HCT116 (cell line): ENCODE data around the gene MAP2K2. TPM values are rescaled to one million over a fixed set of nuclear protein-coding genes. Genes with fewer than 3 reads are reported as not detected.

ENCODE experiments used
- ATAC-seq: fragments of 200-7000 bp; cut with Tn5 transposase; 2 replicates; pipeline ENCODE4 v1.9.1; 2020; ENCODE audit warnings: mild to moderate bottlenecking, moderate library complexity
- BruUV-seq: library from RNA; stranded (reverse); fragments of 400-500 nt; replicated peaks from 2 replicates; lab custom pipeline; 2021; lab: Mats Ljungman, UMichigan
- CTCF ChIA-PET: fragments of 300-600 bp; sonication (Branson Sonifier 250); formaldehyde crosslinking; loops from one replicate; lab custom pipeline; 2021; ENCODE audit warnings: antibody characterized with exemption; lab: Charles Lee
- POLR2A ChIA-PET: fragments of 300-600, 350-600 bp; sonication (Branson Sonifier 250); formaldehyde crosslinking; loops from one replicate; lab custom pipeline; 2021; ENCODE audit warnings: antibody characterized with exemption; lab: Charles Lee
- RAD21 ChIA-PET, 2 experiments: fragments of 300-600 bp; sonication (Branson Sonifier 250); formaldehyde crosslinking; loops; one replicate each; lab custom pipeline; 2023; ENCODE audit warnings: low total read pairs in 2 of 2; ENCODE audit not compliant: uncharacterized antibody in 2 of 2, unreplicated experiment in 2 of 2, low non-redundant PET in 1 of 2; lab: Charles Lee
- DNase-seq: peaks from one replicate; pipeline ENCODE4 v3.0.0-alpha.2; 2010; ENCODE audit warnings: low read depth, low spot score
- H2AFZ ChIP-seq: fragments of 200-600 bp; shearing (Covaris generic), sonication (generic); 2 replicates; pipeline ENCODE4 v1.6.1; 2017; ENCODE audit warnings: low read depth, mixed run types, mixed read lengths, antibody characterized with exemption, low read length; ENCODE audit not compliant: poor library complexity, severe bottlenecking
- H3K27ac ChIP-seq: 2 replicates; pipeline ENCODE4 v1.5.1; 2012; ENCODE audit warnings: low read depth, low read length
- H3K27me3 ChIP-seq: fragments of 200-600 bp; sonication (generic); 2 replicates; pipeline ENCODE4 v1.6.1; 2016; ENCODE audit warnings: mixed run types, low read length, mixed read lengths; ENCODE audit not compliant: insufficient read depth
- H3K36me3 ChIP-seq, 2 experiments: fragments of 200-500 bp in 1 of 2; fragments of 200-600 bp in 1 of 2; sonication (Bioruptor generic) in 1 of 2; sonication (generic) in 1 of 2; 2 replicates each; pipeline versions ENCODE4 v1.5.1 to v1.6.1; 2014 to 2016; ENCODE audit warnings: low read length in 2 of 2, inconsistent platforms in 1 of 2, mixed read lengths in 1 of 2, mixed run types in 1 of 2; ENCODE audit not compliant: insufficient read depth in 2 of 2, control insufficient read depth in 1 of 2
- H3K4me1 ChIP-seq, 2 experiments: fragments of 200-600 bp in 1 of 2; sonication (generic) in 1 of 2; 2 replicates each; pipeline versions ENCODE4 v1.5.1 to v1.6.1; 2012 to 2017; ENCODE audit warnings: low read length in 2 of 2, inconsistent platforms in 1 of 2, mild to moderate bottlenecking in 1 of 2, mixed read lengths in 1 of 2, mixed run types in 1 of 2, moderate library complexity in 1 of 2; ENCODE audit not compliant: insufficient read depth in 2 of 2, control insufficient read depth in 1 of 2
- H3K4me2 ChIP-seq: fragments of 200-600 bp; sonication (generic); 2 replicates; pipeline ENCODE4 v1.6.1; 2017; ENCODE audit warnings: mixed run types, low read length, mixed read lengths
- H3K4me3 ChIP-seq, 2 experiments: fragments of 200-600 bp in 1 of 2; sonication (generic) in 1 of 2; replicated peaks in 1 of 2; 2 replicates each; pipeline ENCODE4 v1.5.1; 2011 to 2016; ENCODE audit warnings: low read length in 2 of 2, control low read depth in 1 of 2, low read depth in 1 of 2, mild to moderate bottlenecking in 1 of 2, mixed read lengths in 1 of 2, mixed run types in 1 of 2
- H3K79me2 ChIP-seq: fragments of 200-600 bp; sonication (generic); 2 replicates; pipeline ENCODE4 v1.6.1; 2017; ENCODE audit warnings: mild to moderate bottlenecking, mixed run types, low read length, moderate library complexity, mixed read lengths; ENCODE audit not compliant: insufficient read depth
- H3K9ac ChIP-seq: fragments of 200-600 bp; sonication (generic); 2 replicates; pipeline ENCODE4 v1.6.1; 2016; ENCODE audit warnings: low read length, mixed read lengths
- H3K9me2 ChIP-seq: fragments of 200-600 bp; sonication (generic), shearing (Covaris generic); 2 replicates; pipeline ENCODE4 v1.6.1; 2017; ENCODE audit warnings: mixed run types, mild to moderate bottlenecking, moderate library complexity; ENCODE audit not compliant: insufficient read depth
- H3K9me3 ChIP-seq, 2 experiments: fragments of 200-500 bp in 1 of 2; fragments of 200-600 bp in 1 of 2; sonication (Bioruptor generic) in 1 of 2; sonication (generic) in 1 of 2; 2 replicates each; pipeline ENCODE4 v1.6.1; 2014 to 2017; ENCODE audit warnings: low read length in 2 of 2, mixed read lengths in 2 of 2, inconsistent platforms in 1 of 2, low read depth in 1 of 2, mild to moderate bottlenecking in 1 of 2, mixed run types in 1 of 2, moderate library complexity in 1 of 2; ENCODE audit not compliant: control insufficient read depth in 1 of 2, insufficient read depth in 1 of 2
- H4K20me1 ChIP-seq: fragments of 200-600 bp; sonication (generic), shearing (Covaris generic); 2 replicates; pipeline ENCODE4 v1.6.1; 2017; ENCODE audit warnings: mixed run types, mild to moderate bottlenecking, moderate library complexity; ENCODE audit not compliant: insufficient read depth
- CBX3 ChIP-seq: IDR thresholded peaks from 2 replicates; pipeline ENCODE4 v1.6.1; 2012; ENCODE audit warnings: low read depth
- EGR1 ChIP-seq: IDR thresholded peaks from 2 replicates; pipeline ENCODE4 v1.6.1; 2012; ENCODE audit warnings: low read depth
- ELF1 ChIP-seq: IDR thresholded peaks from 2 replicates; pipeline ENCODE4 v1.6.1; 2012; ENCODE audit warnings: low read depth, borderline replicate concordance
- EZH2phosphoT487 ChIP-seq: fragments of 200-600 bp; IDR thresholded peaks from 2 replicates; pipeline ENCODE4 v1.6.1; 2018; ENCODE audit warnings: antibody characterized with exemption, borderline replicate concordance
- POLR2A ChIP-seq: IDR thresholded peaks from 2 replicates; pipeline ENCODE4 v1.7.0; 2011; ENCODE audit warnings: borderline replicate concordance; ENCODE audit not compliant: insufficient read depth, insufficient read length; ENCODE audit errors: extremely low read depth
- POLR2AphosphoS5 ChIP-seq: IDR thresholded peaks from 2 replicates; pipeline ENCODE4 v1.6.1; 2011; ENCODE audit warnings: mild to moderate bottlenecking, low read depth, low read length, moderate library complexity
- RAD21 ChIP-seq: IDR thresholded peaks from 2 replicates; pipeline ENCODE4 v1.6.1; 2012; ENCODE audit warnings: low read depth, mild to moderate bottlenecking
- SIN3A ChIP-seq: IDR thresholded peaks from 2 replicates; pipeline ENCODE4 v1.6.1; 2012; ENCODE audit warnings: low read depth
- SP1 ChIP-seq: IDR thresholded peaks from 2 replicates; pipeline ENCODE4 v1.6.1; 2012; ENCODE audit warnings: low read depth
- SRF ChIP-seq: IDR thresholded peaks from 2 replicates; pipeline ENCODE4 v1.6.1; 2012; ENCODE audit warnings: low read depth
- TCF7L2 ChIP-seq: IDR thresholded peaks from 2 replicates; pipeline ENCODE4 v1.7.0; 2011; ENCODE audit warnings: borderline replicate concordance, inconsistent platforms; ENCODE audit not compliant: insufficient read depth, insufficient read length; ENCODE audit errors: extremely low read depth
- ZBTB33 ChIP-seq: IDR thresholded peaks from 2 replicates; pipeline ENCODE4 v1.6.1; 2011; ENCODE audit warnings: mild to moderate bottlenecking, low read length, moderate library complexity; ENCODE audit not compliant: insufficient replicate concordance; ENCODE audit errors: extremely low read depth
- ZFX ChIP-seq: fragments of 450-650 bp; IDR thresholded peaks from 2 replicates; pipeline ENCODE4 v1.6.1; 2017
- ZNF274 ChIP-seq: fragments of 200-500 bp; sonication (Bioruptor generic); IDR thresholded peaks from 2 replicates; pipeline ENCODE4 v1.6.1; 2014; ENCODE audit warnings: mild to moderate bottlenecking, low read depth, low read length, inconsistent platforms
- intact Hi-C: fragments of 100-400 bp; cut with micrococcal nuclease; formaldehyde crosslinking; loops from 2 replicates; pipeline ENCODE4 v1.10.0; 2022
- total RNA-seq: library from RNA; stranded (reverse); gene quantifications from one replicate; pipeline ENCODE4 v1.2.1, GENCODE V29; 2021; ENCODE audit not compliant: unreplicated experiment
- TF ChIP-seq, protein P1 (sequence below), 3 experiments: fragments of 200-600 bp in 1 of 3; sonication (generic) in 1 of 3; IDR thresholded peaks in 2 of 3; conservative IDR thresholded peaks in 1 of 3; 2 replicates each; pipeline ENCODE4 v1.5.1; 2012 to 2017; ENCODE audit warnings: low read depth in 2 of 3, low read length in 2 of 3, antibody characterized with exemption in 1 of 3, borderline replicate concordance in 1 of 3, control low read depth in 1 of 3, mild to moderate bottlenecking in 1 of 3, mixed read lengths in 1 of 3, mixed run types in 1 of 3, moderate library complexity in 1 of 3; ENCODE audit not compliant: insufficient read depth in 1 of 3
- TF ChIP-seq, protein P2 (sequence below): IDR thresholded peaks from 2 replicates; pipeline ENCODE4 v1.6.1; 2012; ENCODE audit warnings: low read depth
- TF ChIP-seq, protein P3 (sequence below): IDR thresholded peaks from 2 replicates; pipeline ENCODE4 v1.6.1; 2012

The MAP2K2 gene
- total RNA-seq, 1 experiment from 2014 or later: 186 TPM

DNA sequence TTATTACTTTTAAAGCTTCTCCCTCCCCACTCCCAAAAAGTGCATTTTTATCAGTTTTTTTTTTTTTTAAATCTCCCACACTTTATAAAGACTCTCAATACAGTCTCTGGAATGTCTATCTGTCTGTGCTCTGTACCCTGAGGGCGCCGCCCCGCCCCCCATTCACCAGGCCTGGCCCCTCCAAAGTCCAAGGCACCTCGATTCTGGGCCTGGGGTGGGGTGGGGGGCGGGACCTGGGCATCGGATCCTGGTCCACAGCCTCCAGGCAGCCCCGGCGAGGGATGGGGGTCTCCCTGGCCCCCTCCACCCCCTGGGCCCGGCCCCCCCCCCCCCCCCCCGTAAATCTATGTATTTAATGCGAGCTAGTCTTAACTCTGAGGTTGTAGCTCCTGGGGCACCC lies 80.5 kb downstream of the MAP2K2 start:
- Histone ChIP-seq H3K9me3 (no peaks in the 10 kb centered on the region), H2AFZ (no peak overlapping the region), H3K4me2 (no peak overlapping the region), H3K36me3 (peaks cover 4 to 29% of the 10 kb centered on the region in 2 experiments; a peak in 3 of 4 replicates), H4K20me1 (no peaks in the 10 kb centered on the region), H3K9ac (no peak overlapping the region), H3K4me1 (no peaks in the 10 kb centered on the region), H3K4me3 (no peak overlapping the region), H3K9me2 (no peaks in the 10 kb centered on the region), H3K79me2 (peaks cover 45% of the 10 kb centered on the region), H3K27me3 (no peaks in the 10 kb centered on the region), H3K27ac (no peak overlapping the region)
- ATAC-seq: no peak
- RAD21 ChIA-PET: no interaction called here
- no TSS peak for BruUV-seq
- CTCF ChIA-PET: no interaction called here
- no peak for DNase-seq
- no peak for TF ChIP-seq SP1
- TF ChIP-seq SIN3A: no peak
- TF ChIP-seq POLR2AphosphoS5: no peak
- TF ChIP-seq SRF: no peak
- no peak for TF ChIP-seq POLR2A
- TF ChIP-seq TCF7L2: no peak
- TF ChIP-seq EZH2phosphoT487: no peak
- TF ChIP-seq, protein P1, sequence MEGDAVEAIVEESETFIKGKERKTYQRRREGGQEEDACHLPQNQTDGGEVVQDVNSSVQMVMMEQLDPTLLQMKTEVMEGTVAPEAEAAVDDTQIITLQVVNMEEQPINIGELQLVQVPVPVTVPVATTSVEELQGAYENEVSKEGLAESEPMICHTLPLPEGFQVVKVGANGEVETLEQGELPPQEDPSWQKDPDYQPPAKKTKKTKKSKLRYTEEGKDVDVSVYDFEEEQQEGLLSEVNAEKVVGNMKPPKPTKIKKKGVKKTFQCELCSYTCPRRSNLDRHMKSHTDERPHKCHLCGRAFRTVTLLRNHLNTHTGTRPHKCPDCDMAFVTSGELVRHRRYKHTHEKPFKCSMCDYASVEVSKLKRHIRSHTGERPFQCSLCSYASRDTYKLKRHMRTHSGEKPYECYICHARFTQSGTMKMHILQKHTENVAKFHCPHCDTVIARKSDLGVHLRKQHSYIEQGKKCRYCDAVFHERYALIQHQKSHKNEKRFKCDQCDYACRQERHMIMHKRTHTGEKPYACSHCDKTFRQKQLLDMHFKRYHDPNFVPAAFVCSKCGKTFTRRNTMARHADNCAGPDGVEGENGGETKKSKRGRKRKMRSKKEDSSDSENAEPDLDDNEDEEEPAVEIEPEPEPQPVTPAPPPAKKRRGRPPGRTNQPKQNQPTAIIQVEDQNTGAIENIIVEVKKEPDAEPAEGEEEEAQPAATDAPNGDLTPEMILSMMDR (IDR thresholded peaks at IDR 0.05 in 2 of 3, conservative IDR thresholded peaks at IDR 0.05 in 1 of 3; ENCODE audit: borderline replicate concordance in 1 of 3, insufficient read depth in 1 of 3, low read depth in 2 of 3, low read length in 2 of 3): no peak
- TF ChIP-seq ZFX: no peak
- TF ChIP-seq, protein P2, sequence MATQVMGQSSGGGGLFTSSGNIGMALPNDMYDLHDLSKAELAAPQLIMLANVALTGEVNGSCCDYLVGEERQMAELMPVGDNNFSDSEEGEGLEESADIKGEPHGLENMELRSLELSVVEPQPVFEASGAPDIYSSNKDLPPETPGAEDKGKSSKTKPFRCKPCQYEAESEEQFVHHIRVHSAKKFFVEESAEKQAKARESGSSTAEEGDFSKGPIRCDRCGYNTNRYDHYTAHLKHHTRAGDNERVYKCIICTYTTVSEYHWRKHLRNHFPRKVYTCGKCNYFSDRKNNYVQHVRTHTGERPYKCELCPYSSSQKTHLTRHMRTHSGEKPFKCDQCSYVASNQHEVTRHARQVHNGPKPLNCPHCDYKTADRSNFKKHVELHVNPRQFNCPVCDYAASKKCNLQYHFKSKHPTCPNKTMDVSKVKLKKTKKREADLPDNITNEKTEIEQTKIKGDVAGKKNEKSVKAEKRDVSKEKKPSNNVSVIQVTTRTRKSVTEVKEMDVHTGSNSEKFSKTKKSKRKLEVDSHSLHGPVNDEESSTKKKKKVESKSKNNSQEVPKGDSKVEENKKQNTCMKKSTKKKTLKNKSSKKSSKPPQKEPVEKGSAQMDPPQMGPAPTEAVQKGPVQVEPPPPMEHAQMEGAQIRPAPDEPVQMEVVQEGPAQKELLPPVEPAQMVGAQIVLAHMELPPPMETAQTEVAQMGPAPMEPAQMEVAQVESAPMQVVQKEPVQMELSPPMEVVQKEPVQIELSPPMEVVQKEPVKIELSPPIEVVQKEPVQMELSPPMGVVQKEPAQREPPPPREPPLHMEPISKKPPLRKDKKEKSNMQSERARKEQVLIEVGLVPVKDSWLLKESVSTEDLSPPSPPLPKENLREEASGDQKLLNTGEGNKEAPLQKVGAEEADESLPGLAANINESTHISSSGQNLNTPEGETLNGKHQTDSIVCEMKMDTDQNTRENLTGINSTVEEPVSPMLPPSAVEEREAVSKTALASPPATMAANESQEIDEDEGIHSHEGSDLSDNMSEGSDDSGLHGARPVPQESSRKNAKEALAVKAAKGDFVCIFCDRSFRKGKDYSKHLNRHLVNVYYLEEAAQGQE: no peak
- no peak for TF ChIP-seq ZNF274
- TF ChIP-seq RAD21: no peak
- no peak for TF ChIP-seq ELF1
- no peak for TF ChIP-seq CBX3
- TF ChIP-seq EGR1: no peak
- TF ChIP-seq, protein P3, sequence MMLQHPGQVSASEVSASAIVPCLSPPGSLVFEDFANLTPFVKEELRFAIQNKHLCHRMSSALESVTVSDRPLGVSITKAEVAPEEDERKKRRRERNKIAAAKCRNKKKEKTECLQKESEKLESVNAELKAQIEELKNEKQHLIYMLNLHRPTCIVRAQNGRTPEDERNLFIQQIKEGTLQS: no peak
- TF ChIP-seq ZBTB33: no peak
- intact Hi-C loops: no loop called here
- POLR2A ChIA-PET: no interaction called here
